ENCODE measurements around the gene NUDCD3.

- no peak for TF ChIP-seq POLR2A (IDR thresholded peaks at IDR 0.05)
- no peak for TF ChIP-seq CTCF (IDR thresholded peaks at IDR 0.05)
These were observed 20.4 kb downstream of the NUDCD3 start for GRCh38 chr7:44470135-44470479.
